ENCODE results near the gene AFF3.

The AFF3 gene

GRCh38 chr2:100151310-100151709 lies 8.9 kb upstream of the AFF3 start:
- no peak for DNase-seq (ENCODE audit: low spot score)
- no peak for FAIRE-seq

- DNase-seq (ENCODE audit: low spot score) (no peak), FAIRE-seq (no peak)
These were observed 6.5 kb upstream of the AFF3 start for GRCh38 chr2:100148883-100149282.

- DNase-seq (ENCODE audit: low spot score) (no peak), FAIRE-seq (no peak)
These were observed 4.2 kb upstream of the AFF3 start for GRCh38 chr2:100146657-100146960.

GRCh38 chr2:100145893-100146656 lies 3.7 kb upstream of the AFF3 start:
- DNase-seq (ENCODE audit: low spot score) (no peak), FAIRE-seq (no peak)

- no peak for FAIRE-seq
- no peak for DNase-seq (ENCODE audit: low spot score)
These were observed 896 bp upstream of the AFF3 start for GRCh38 chr2:100143286-100143685.

GRCh38 chr2:100141906-100142305 lies 484 bp downstream of the AFF3 start:
- DNase-seq (ENCODE audit: low spot score) (no peak), FAIRE-seq (no peak)

- FAIRE-seq (no peak), DNase-seq (ENCODE audit: low spot score) (no peak)
These were observed 1.8 kb downstream of the AFF3 start for GRCh38 chr2:100140582-100140981.

GRCh38 chr2:100137866-100138570 lies 4.4 kb downstream of the AFF3 start:
- FAIRE-seq, result no peak

GRCh38 chr2:100137318-100137717 lies 5.1 kb downstream of the AFF3 start:
- FAIRE-seq (no peak), DNase-seq (ENCODE audit: low spot score) (no peak)

More at GRCh38 chr2:100137866-100138570, 4.4 kb downstream of the AFF3 start:
- no peak for DNase-seq (ENCODE audit: low spot score)

- no peak for DNase-seq (ENCODE audit: low spot score)
- FAIRE-seq, result no peak
These were observed 6.1 kb downstream of the AFF3 start for GRCh38 chr2:100136310-100136709.

GRCh38 chr2:100135415-100135814 lies 7.0 kb downstream of the AFF3 start:
- FAIRE-seq (no peak), DNase-seq (ENCODE audit: low spot score) (no peak)

GRCh38 chr2:100130595-100131391 lies 11.6 kb downstream of the AFF3 start:
- DNase-seq (ENCODE audit: low spot score) (no peak), FAIRE-seq (no peak)

GRCh38 chr2:100126897-100127401 lies 15.4 kb downstream of the AFF3 start:
- no peak for FAIRE-seq
- DNase-seq (ENCODE audit: low spot score), result no peak

- FAIRE-seq (no peak), DNase-seq (ENCODE audit: low spot score) (no peak)
These were observed 16.2 kb downstream of the AFF3 start for GRCh38 chr2:100126201-100126600.

GRCh38 chr2:100125626-100126025 lies 16.8 kb downstream of the AFF3 start:
- no peak for FAIRE-seq

GRCh38 chr2:100124761-100125160 lies 17.6 kb downstream of the AFF3 start:
- DNase-seq (ENCODE audit: low spot score), result peak; percentile 57
- FAIRE-seq, result peak; percentile 52

More at GRCh38 chr2:100125626-100126025, 16.8 kb downstream of the AFF3 start:
- DNase-seq (ENCODE audit: low spot score), result peak; percentile 16

GRCh38 chr2:100121124-100121718 lies 21.2 kb downstream of the AFF3 start:
- FAIRE-seq (no peak), DNase-seq (ENCODE audit: low spot score) (no peak)

- DNase-seq (ENCODE audit: low spot score) (no peak), FAIRE-seq (no peak)
These were observed 23.2 kb downstream of the AFF3 start for GRCh38 chr2:100119235-100119634.

- DNase-seq (ENCODE audit: low spot score) (no peak), FAIRE-seq (no peak)
These were observed 28.4 kb downstream of the AFF3 start for GRCh38 chr2:100113990-100114433.

GRCh38 chr2:100110614-100111000 lies 31.8 kb downstream of the AFF3 start:
- DNase-seq (ENCODE audit: low spot score) (no peak), FAIRE-seq (no peak)

GRCh38 chr2:100109986-100110613 lies 32.3 kb downstream of the AFF3 start:
- FAIRE-seq (no peak), DNase-seq (ENCODE audit: low spot score) (no peak)
